ENCODE measurements around the gene DNA2. TPM values are rescaled to one million over a fixed set of nuclear protein-coding genes. Genes with fewer than 3 reads are reported as not detected.

The DNA2 gene
- polyA plus RNA-seq, 1 donor (not counting 4 experiments of a cell fraction or from before 2014, with no cell fraction given): 7.6 TPM

GRCh38 chr10:68435803-68436202 is 36.0 kb downstream of the DNA2 start:
- no peak overlapping the region for H3K4me3 ChIP-seq (ENCODE audit: control insufficient read depth in 2 of 3, extremely low read depth in 1 of 3, insufficient read depth in 2 of 3, low read depth in 1 of 3, low read length in 3 of 3)
- TF ChIP-seq EZH2 (IDR thresholded peaks at IDR 0.05; ENCODE audit: low read length) (no peak), CTCF (optimal IDR thresholded peaks at IDR 0.05 in 1 of 3, IDR thresholded peaks at IDR 0.05 in 1 of 3, conservative IDR thresholded peaks at IDR 0.05 in 1 of 3; ENCODE audit: extremely low read depth in 1 of 3, insufficient read depth in 2 of 3, low read length in 3 of 3) (no peak)
- no peak for DNase-seq (ENCODE audit: low read depth, low spot score)
- H2AFZ ChIP-seq (ENCODE audit: control insufficient read depth, low read length): no peak overlapping the region
- H3K27me3 ChIP-seq (ENCODE audit: control insufficient read depth, extremely low read depth, insufficient read depth, low read length): no peaks in the 10 kb centered on the region
- dilution Hi-C loops (cut with MboI; ENCODE audit: extremely low pct_ligation_motif_present, low sequenced_read_pairs): no loop called here
- no peaks in the 10 kb centered on the region for H3K79me2 ChIP-seq (ENCODE audit: control insufficient read depth, insufficient read depth, low read length)
- H3K36me3 ChIP-seq (ENCODE audit: control insufficient read depth in 2 of 2, extremely low read depth in 1 of 2, insufficient read depth in 2 of 2, low read length in 2 of 2): no peaks in the 10 kb centered on the region
- no peak overlapping the region for H3K4me2 ChIP-seq (ENCODE audit: control insufficient read depth, extremely low read depth, insufficient read depth, low read depth, low read length)
- FAIRE-seq: no peak
- peaks cover 6% of the 10 kb centered on the region for H3K4me1 ChIP-seq (ENCODE audit: control insufficient read depth, extremely low read depth, insufficient read depth, low read length)
- H3K9me1 ChIP-seq (ENCODE audit: control insufficient read depth, extremely low read depth, insufficient read depth, low read length): no peaks in the 10 kb centered on the region
- no peaks in the 10 kb centered on the region for H3K9me3 ChIP-seq (ENCODE audit: control insufficient read depth, low read depth, low read length)
- H3K9ac ChIP-seq (ENCODE audit: control insufficient read depth, extremely low read depth, insufficient read depth, low read length): no peak overlapping the region
- no peaks in the 10 kb centered on the region for H4K20me1 ChIP-seq (ENCODE audit: control insufficient read depth, extremely low read depth, insufficient read depth, low read length)
- H3K27ac ChIP-seq (ENCODE audit: control insufficient read depth, insufficient read depth, low read length): no peak overlapping the region

DNA sequence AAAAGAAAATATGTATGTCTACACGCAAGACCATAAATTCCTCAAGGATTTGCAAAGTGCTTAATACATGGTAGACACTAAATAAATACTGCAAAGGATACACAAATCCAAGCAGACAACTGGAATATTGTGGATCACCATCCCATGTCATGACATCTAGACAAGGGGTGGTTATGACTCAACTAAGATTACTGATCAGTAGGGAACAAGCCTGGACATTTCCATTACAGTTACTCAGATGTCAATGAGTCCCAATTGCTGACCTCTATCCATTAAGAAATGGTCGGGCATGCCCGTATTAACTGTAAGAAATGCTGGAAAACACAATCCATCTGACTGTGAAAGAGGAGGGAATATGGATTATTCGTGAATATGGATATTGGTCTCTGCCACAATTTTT is 37.1 kb downstream of the DNA2 start:
- Histone ChIP-seq H3K36me3 (ENCODE audit: control insufficient read depth in 2 of 2, extremely low read depth in 1 of 2, insufficient read depth in 2 of 2, low read length in 2 of 2) (no peaks in the 10 kb centered on the region), H3K9me3 (ENCODE audit: control insufficient read depth, low read depth, low read length) (no peaks in the 10 kb centered on the region), H3K4me1 (ENCODE audit: control insufficient read depth, extremely low read depth, insufficient read depth, low read length) (peaks cover 6% of the 10 kb centered on the region), H3K79me2 (ENCODE audit: control insufficient read depth, insufficient read depth, low read length) (no peaks in the 10 kb centered on the region), H3K27ac (ENCODE audit: control insufficient read depth, insufficient read depth, low read length) (no peak overlapping the region), H3K9me1 (ENCODE audit: control insufficient read depth, extremely low read depth, insufficient read depth, low read length) (no peaks in the 10 kb centered on the region), H3K4me2 (ENCODE audit: control insufficient read depth, extremely low read depth, insufficient read depth, low read depth, low read length) (no peak overlapping the region), H3K4me3 (ENCODE audit: control insufficient read depth in 2 of 3, extremely low read depth in 1 of 3, insufficient read depth in 2 of 3, low read depth in 1 of 3, low read length in 3 of 3) (no peak overlapping the region), H2AFZ (ENCODE audit: control insufficient read depth, low read length) (no peak overlapping the region), H3K27me3 (ENCODE audit: control insufficient read depth, extremely low read depth, insufficient read depth, low read length) (no peaks in the 10 kb centered on the region), H3K9ac (ENCODE audit: control insufficient read depth, extremely low read depth, insufficient read depth, low read length) (no peak overlapping the region), H4K20me1 (ENCODE audit: control insufficient read depth, extremely low read depth, insufficient read depth, low read length) (no peaks in the 10 kb centered on the region)
- dilution Hi-C loops (cut with MboI; ENCODE audit: extremely low pct_ligation_motif_present, low sequenced_read_pairs): no loop called here
- peak; percentile 17 for FAIRE-seq
- DNase-seq (ENCODE audit: low read depth, low spot score): no peak
- TF ChIP-seq EZH2 (IDR thresholded peaks at IDR 0.05; ENCODE audit: low read length) (no peak), CTCF (optimal IDR thresholded peaks at IDR 0.05 in 1 of 3, IDR thresholded peaks at IDR 0.05 in 1 of 3, conservative IDR thresholded peaks at IDR 0.05 in 1 of 3; ENCODE audit: extremely low read depth in 1 of 3, insufficient read depth in 2 of 3, low read length in 3 of 3) (no peak)
